Measurements from ENCODE around the gene SVEP1. TPM values are rescaled to one million over a fixed set of nuclear protein-coding genes. Genes with fewer than 3 reads are reported as not detected.
"Not testable (repeated sequence)": the region's sequence is repeated elsewhere in the genome, so short reads cannot be mapped to it uniquely, and the experiment has no call there.

Gene SVEP1
- total and polyA plus RNA-seq, 4 experiments from 2014 or later = not detected

- DNase-seq; intact Hi-C loops (cut with micrococcal nuclease); H3K27me3 ChIP-seq (ENCODE audit: insufficient read depth, low read length); H3K4me1 ChIP-seq (ENCODE audit: insufficient read depth, low read length); H3K27me3 Mint-ChIP-seq; POLR2A ChIA-PET (ENCODE audit: partially characterized antibody); CTCF ChIA-PET (ENCODE audit: partially characterized antibody); H3K9me3 ChIP-seq (ENCODE audit: control insufficient read depth in 1 of 2, low read length in 2 of 2); H3K4me3 Mint-ChIP-seq; H3K27ac Mint-ChIP-seq; H3K36me3 Mint-ChIP-seq; H3K4me1 Mint-ChIP-seq; H3K36me3 ChIP-seq (ENCODE audit: insufficient read depth, low read length); H3K9me3 Mint-ChIP-seq; H3K27ac ChIP-seq (ENCODE audit: low read depth, low read length); H3K4me3 ChIP-seq (ENCODE audit: low read length in 2 of 2): not testable (repeated sequence)
Measured at GRCh38 chr9:110614576-110614975, 35.0 kb upstream of the SVEP1 start.

DNA sequence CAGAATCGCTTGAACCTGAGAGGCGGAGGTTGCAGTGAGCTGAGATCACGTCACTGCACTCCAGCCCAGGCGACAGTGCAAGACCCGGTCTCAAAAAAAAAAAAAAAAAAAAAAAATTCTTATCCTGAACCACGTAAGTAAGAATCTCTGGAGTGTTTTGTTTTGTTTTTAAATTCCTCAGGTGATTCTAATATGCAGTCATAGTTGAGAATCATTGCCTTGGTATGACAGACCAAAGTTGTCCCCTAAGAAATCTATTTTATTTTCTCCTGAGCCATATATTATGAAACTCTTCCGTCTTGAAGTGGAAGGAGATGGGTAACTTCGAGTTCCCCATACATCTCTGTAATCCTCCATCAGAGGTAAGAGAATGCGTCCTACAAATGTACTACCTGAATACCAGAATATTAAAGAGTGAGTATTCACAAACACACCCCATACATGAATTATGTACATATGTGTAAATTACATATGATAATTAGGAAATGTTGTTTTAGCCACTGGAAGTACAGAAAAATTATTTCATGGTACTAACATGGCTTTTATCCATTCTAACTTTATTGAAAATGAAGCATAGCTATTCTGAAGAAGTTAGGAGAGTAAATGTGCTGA lies 26.7 kb upstream of the SVEP1 start:
- H3K9me3 Mint-ChIP-seq = peaks cover 0 to 5% (median 0%) of the 10 kb centered on the region in 8 donors
- H3K9me3 ChIP-seq (ENCODE audit: control insufficient read depth in 1 of 2, low read length in 2 of 2) = no peaks in the 10 kb centered on the region
- H3K4me3 ChIP-seq (ENCODE audit: low read length in 2 of 2) = no peak overlapping the region
- H3K4me1 ChIP-seq (ENCODE audit: insufficient read depth, low read length) = no peaks in the 10 kb centered on the region
- ChIA-PET POLR2A (ENCODE audit: partially characterized antibody) (no interaction called here), CTCF (ENCODE audit: partially characterized antibody) (no interaction called here)
- no peaks in the 10 kb centered on the region for H3K36me3 ChIP-seq (ENCODE audit: insufficient read depth, low read length)
- H3K27me3 ChIP-seq (ENCODE audit: insufficient read depth, low read length) = no peaks in the 10 kb centered on the region
- H3K27ac Mint-ChIP-seq = no peak overlapping the region
- H3K4me3 Mint-ChIP-seq = no peak overlapping the region
- intact Hi-C loops (cut with micrococcal nuclease) = no loop called here
- no peak for DNase-seq
- H3K4me1 Mint-ChIP-seq = no peaks in the 10 kb centered on the region
- no peaks in the 10 kb centered on the region for H3K27me3 Mint-ChIP-seq
- H3K27ac ChIP-seq (ENCODE audit: low read depth, low read length) = no peak overlapping the region
- H3K36me3 Mint-ChIP-seq = no peaks in the 10 kb centered on the region

DNA sequence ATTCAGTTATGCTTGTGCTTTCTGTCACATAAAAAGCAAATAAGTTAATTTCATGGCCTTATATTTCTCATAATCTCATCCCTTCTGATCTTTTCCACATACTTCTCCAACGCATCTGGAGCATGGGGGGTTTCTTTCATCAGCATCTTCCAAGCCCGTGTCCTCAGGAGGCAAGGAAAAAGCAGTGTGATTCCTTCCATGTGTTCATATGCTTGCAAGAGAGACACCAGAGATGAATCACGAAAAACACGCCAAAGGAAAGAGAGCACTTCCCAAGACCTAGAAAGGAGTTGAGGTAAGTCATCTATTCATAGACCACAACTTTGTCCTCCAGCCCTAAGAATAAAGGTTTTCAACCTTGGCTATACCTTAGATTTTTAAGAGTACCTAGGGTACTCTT lies 26.0 kb upstream of the SVEP1 start:
- intact Hi-C loops (cut with micrococcal nuclease) = no loop called here
- H3K4me1 Mint-ChIP-seq = no peaks in the 10 kb centered on the region

GRCh38 chr9:110604171-110604601 lies 24.6 kb upstream of the SVEP1 start:
- no peak for DNase-seq
- Mint-ChIP-seq H3K27ac (no peak overlapping the region), H3K36me3 (no peaks in the 10 kb centered on the region), H3K9me3 (peaks cover 0 to 5% (median 0%) of the 10 kb centered on the region in 8 donors), H3K27me3 (no peaks in the 10 kb centered on the region), H3K4me3 (no peak overlapping the region), H3K4me1 (no peaks in the 10 kb centered on the region)
- H3K36me3 ChIP-seq (ENCODE audit: insufficient read depth, low read length) = no peaks in the 10 kb centered on the region
- no peaks in the 10 kb centered on the region for H3K9me3 ChIP-seq (ENCODE audit: control insufficient read depth in 1 of 2, low read length in 2 of 2)
- no peak overlapping the region for H3K27ac ChIP-seq (ENCODE audit: low read depth, low read length)
- intact Hi-C loops (cut with micrococcal nuclease) = no loop called here
- no peaks in the 10 kb centered on the region for H3K27me3 ChIP-seq (ENCODE audit: insufficient read depth, low read length)
- H3K4me3 ChIP-seq (ENCODE audit: low read length in 2 of 2) = no peak overlapping the region
- H3K4me1 ChIP-seq (ENCODE audit: insufficient read depth, low read length) = no peaks in the 10 kb centered on the region
- ChIA-PET CTCF (ENCODE audit: partially characterized antibody) (no interaction called here), POLR2A (ENCODE audit: partially characterized antibody) (no interaction called here)

More for the DNA sequence above, 26.0 kb upstream of the SVEP1 start:
- Mint-ChIP-seq H3K27ac (no peak overlapping the region), H3K9me3 (peaks cover 0 to 5% (median 0%) of the 10 kb centered on the region in 8 donors), H3K4me3 (no peak overlapping the region), H3K27me3 (no peaks in the 10 kb centered on the region), H3K36me3 (no peaks in the 10 kb centered on the region)
- ChIA-PET POLR2A (ENCODE audit: partially characterized antibody) (no interaction called here), CTCF (ENCODE audit: partially characterized antibody) (no interaction called here)
- H3K4me1 ChIP-seq (ENCODE audit: insufficient read depth, low read length) = no peaks in the 10 kb centered on the region
- H3K27me3 ChIP-seq (ENCODE audit: insufficient read depth, low read length) = no peaks in the 10 kb centered on the region
- no peak overlapping the region for H3K4me3 ChIP-seq (ENCODE audit: low read length in 2 of 2)
- H3K36me3 ChIP-seq (ENCODE audit: insufficient read depth, low read length) = no peaks in the 10 kb centered on the region
- H3K9me3 ChIP-seq (ENCODE audit: control insufficient read depth in 1 of 2, low read length in 2 of 2) = no peaks in the 10 kb centered on the region
- H3K27ac ChIP-seq (ENCODE audit: low read depth, low read length) = no peak overlapping the region
- no peak for DNase-seq

DNA sequence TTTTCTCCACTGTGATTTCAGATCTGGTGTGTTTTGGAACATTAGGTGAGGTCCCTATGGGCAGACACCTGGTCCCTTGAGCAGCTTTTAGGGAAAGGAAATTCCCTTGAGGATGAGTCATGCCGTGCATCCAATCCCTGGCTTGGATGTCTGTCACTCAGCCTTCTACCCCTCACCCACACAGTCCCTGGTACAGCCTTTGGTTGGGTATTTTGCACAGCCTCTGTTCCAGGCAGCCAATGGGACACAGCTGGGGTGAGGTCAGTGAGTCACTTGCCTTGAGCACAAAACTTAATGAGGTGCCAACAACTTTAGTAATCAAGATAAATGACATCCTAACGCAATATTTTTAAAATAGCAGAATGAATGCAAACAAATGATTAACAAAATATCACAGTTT lies 22.7 kb upstream of the SVEP1 start:
- Histone ChIP-seq H3K4me1 (ENCODE audit: insufficient read depth, low read length) (no peaks in the 10 kb centered on the region), H3K27ac (ENCODE audit: low read depth, low read length) (no peak overlapping the region), H3K9me3 (ENCODE audit: control insufficient read depth in 1 of 2, low read length in 2 of 2) (no peaks in the 10 kb centered on the region), H3K4me3 (ENCODE audit: low read length in 2 of 2) (no peak overlapping the region), H3K27me3 (ENCODE audit: insufficient read depth, low read length) (no peaks in the 10 kb centered on the region), H3K36me3 (ENCODE audit: insufficient read depth, low read length) (no peaks in the 10 kb centered on the region)
- ChIA-PET CTCF (ENCODE audit: partially characterized antibody) (no interaction called here), POLR2A (ENCODE audit: partially characterized antibody) (no interaction called here)
- intact Hi-C loops (cut with micrococcal nuclease) = no loop called here
- Mint-ChIP-seq H3K27ac (no peak overlapping the region), H3K9me3 (peaks cover 0 to 7% (median 3%) of the 10 kb centered on the region in 8 donors), H3K36me3 (no peaks in the 10 kb centered on the region), H3K4me1 (no peaks in the 10 kb centered on the region), H3K4me3 (no peak overlapping the region), H3K27me3 (peaks cover 0 to 2% of the 10 kb centered on the region in 2 donors)
- no peak for DNase-seq

- Histone ChIP-seq H3K36me3 (ENCODE audit: insufficient read depth, low read length) (no peaks in the 10 kb centered on the region), H3K27ac (ENCODE audit: low read depth, low read length) (no peak overlapping the region), H3K4me1 (ENCODE audit: insufficient read depth, low read length) (no peaks in the 10 kb centered on the region), H3K4me3 (ENCODE audit: low read length in 2 of 2) (no peak overlapping the region), H3K27me3 (ENCODE audit: insufficient read depth, low read length) (no peaks in the 10 kb centered on the region), H3K9me3 (ENCODE audit: control insufficient read depth in 1 of 2, low read length in 2 of 2) (no peaks in the 10 kb centered on the region)
- Mint-ChIP-seq H3K27me3 (peaks cover 0 to 2% of the 10 kb centered on the region in 2 donors), H3K36me3 (no peaks in the 10 kb centered on the region), H3K4me1 (no peaks in the 10 kb centered on the region), H3K27ac (no peak overlapping the region), H3K4me3 (no peak overlapping the region), H3K9me3 (peaks cover 0 to 9% (median 4%) of the 10 kb centered on the region in 8 donors)
- CTCF ChIA-PET (ENCODE audit: partially characterized antibody) = no interaction called here
- intact Hi-C loops (cut with micrococcal nuclease) = no loop called here
- POLR2A ChIA-PET (ENCODE audit: partially characterized antibody) = no interaction called here
- no peak for DNase-seq
Measured at GRCh38 chr9:110601098-110601497, 21.6 kb upstream of the SVEP1 start.

DNA sequence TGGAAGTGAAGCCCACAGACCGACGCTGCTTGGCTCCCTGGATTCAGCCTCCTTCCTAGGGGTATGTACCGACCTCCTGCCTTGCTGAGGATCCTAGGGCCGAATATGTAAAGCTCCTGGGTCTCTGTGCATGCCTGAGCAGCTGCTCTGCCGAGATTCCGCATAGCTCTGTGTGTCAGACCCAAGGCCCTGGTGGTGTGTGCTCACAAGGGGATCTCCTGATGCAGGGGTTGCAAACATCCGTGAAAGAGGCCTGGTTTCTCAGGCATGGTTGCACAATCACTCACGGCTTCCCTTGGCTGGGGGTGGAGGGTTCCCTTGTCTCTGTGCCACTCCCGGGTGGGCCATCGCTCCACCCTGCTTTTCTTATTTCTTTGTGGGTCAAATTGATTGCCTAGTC lies 19.9 kb upstream of the SVEP1 start:
- H3K36me3 ChIP-seq (ENCODE audit: insufficient read depth, low read length) = no peaks in the 10 kb centered on the region
- H3K9me3 ChIP-seq (ENCODE audit: control insufficient read depth in 1 of 2, low read length in 2 of 2) = no peaks in the 10 kb centered on the region
- H3K9me3 Mint-ChIP-seq = peaks cover 0 to 12% (median 4%) of the 10 kb centered on the region in 8 donors
- intact Hi-C loops (cut with micrococcal nuclease) = no loop called here
- peaks cover 0 to 2% of the 10 kb centered on the region in 2 donors for H3K27me3 Mint-ChIP-seq
- no peak overlapping the region for H3K4me3 ChIP-seq (ENCODE audit: low read length in 2 of 2)
- ChIA-PET CTCF (ENCODE audit: partially characterized antibody) (no interaction called here), POLR2A (ENCODE audit: partially characterized antibody) (no interaction called here)
- no peak overlapping the region for H3K4me3 Mint-ChIP-seq
- H3K36me3 Mint-ChIP-seq = no peaks in the 10 kb centered on the region
- no peaks in the 10 kb centered on the region for H3K4me1 ChIP-seq (ENCODE audit: insufficient read depth, low read length)
- no peaks in the 10 kb centered on the region for H3K27me3 ChIP-seq (ENCODE audit: insufficient read depth, low read length)
- no peak overlapping the region for H3K27ac ChIP-seq (ENCODE audit: low read depth, low read length)
- no peak overlapping the region for H3K27ac Mint-ChIP-seq
- DNase-seq = no peak
- H3K4me1 Mint-ChIP-seq = no peaks in the 10 kb centered on the region
